SK-N-MC (cell line): ENCODE measurements around the gene MEIKIN.

Source experiments
- DNase-seq: peaks from one replicate; pipeline ENCODE4 v3.0.0-alpha.2; 2011; ENCODE audit warnings: low read depth, low spot score
- H3K27ac ChIP-seq: fragments of 200-600 bp; sonication (generic); 2 replicates; pipeline ENCODE4 v1.5.1; 2016; ENCODE audit warnings: mixed run types
- H3K36me3 ChIP-seq: fragments of 200-600 bp; sonication (generic); 2 replicates; pipeline ENCODE4 v1.6.1; 2017; ENCODE audit warnings: antibody characterized with exemption, low read length, mixed read lengths; ENCODE audit not compliant: insufficient read depth
- H3K4me3 ChIP-seq: fragments of 200-600 bp; sonication (generic); 2 replicates; pipeline ENCODE4 v1.5.1; 2016
- H3K9ac ChIP-seq: fragments of 200-600 bp; sonication (generic); 2 replicates; pipeline ENCODE4 v1.8.0; 2017; ENCODE audit warnings: mixed run types, mixed read lengths; ENCODE audit not compliant: insufficient read length
- H3K9me3 ChIP-seq: fragments of 200-600 bp; sonication (generic); 2 replicates; pipeline ENCODE4 v1.6.1; 2017; ENCODE audit warnings: low read depth, mild to moderate bottlenecking, antibody characterized with exemption, low read length, moderate library complexity, mixed read lengths
- EZH2 ChIP-seq: fragments of 200-600 bp; sonication (generic); IDR thresholded peaks from one replicate; pipeline ENCODE4 v1.6.1; 2017; ENCODE audit warnings: antibody characterized with exemption
- FOXP2 ChIP-seq: optimal IDR thresholded peaks from 2 replicates; pipeline ENCODE3; 2011; ENCODE audit warnings: mild to moderate bottlenecking, moderate library complexity; ENCODE audit not compliant: insufficient read depth; ENCODE audit errors: extremely low read length, control extremely low read depth
- POLR2AphosphoS5 ChIP-seq: IDR thresholded peaks from 2 replicates; pipeline ENCODE4 v1.6.1; 2012; ENCODE audit warnings: mild to moderate bottlenecking, low read depth, low read length, borderline replicate concordance

Gene MEIKIN

GRCh38 chr5:131814990-131815389 is 130.5 kb downstream of the MEIKIN start:
- Histone ChIP-seq H3K4me3 (no peak overlapping the region), H3K36me3 (no peaks in the 10 kb centered on the region), H3K27ac (no peak overlapping the region), H3K9me3 (no peaks in the 10 kb centered on the region), H3K9ac (no peak overlapping the region)
- DNase-seq: no peak
- TF ChIP-seq POLR2AphosphoS5: no peak
- TF ChIP-seq FOXP2: no peak
- no peak for TF ChIP-seq EZH2

- Histone ChIP-seq H3K27ac (no peak overlapping the region), H3K9me3 (no peaks in the 10 kb centered on the region), H3K9ac (no peak overlapping the region), H3K4me3 (no peak overlapping the region), H3K36me3 (no peaks in the 10 kb centered on the region)
- no peak for DNase-seq
- no peak for TF ChIP-seq POLR2AphosphoS5
- TF ChIP-seq EZH2: no peak
- TF ChIP-seq FOXP2: no peak
Measured at GRCh38 chr5:131812371-131813160, 132.9 kb downstream of the MEIKIN start.

- no peaks in the 10 kb centered on the region for H3K36me3 ChIP-seq
- H3K9me3 ChIP-seq: no peaks in the 10 kb centered on the region
- H3K9ac ChIP-seq: no peak overlapping the region
- no peak overlapping the region for H3K4me3 ChIP-seq
- TF ChIP-seq EZH2 (no peak), POLR2AphosphoS5 (no peak), FOXP2 (no peak)
- DNase-seq: no peak
- H3K27ac ChIP-seq: no peak overlapping the region
Measured at GRCh38 chr5:131810510-131811249, 134.8 kb downstream of the MEIKIN start.

- no peaks in the 10 kb centered on the region for H3K9me3 ChIP-seq
Measured at GRCh38 chr5:131796793-131797693, 148.4 kb downstream of the MEIKIN start, which contains the start of gene FNIP1. TSS of gene FNIP1 (minus strand) at chr5:131797017. CDS start at chr5:131796921, 96 bp downstream.

GRCh38 chr5:131795879-131796792 is 149.3 kb downstream of the MEIKIN start:
- DNase-seq: no peak
- no peaks in the 10 kb centered on the region for H3K36me3 ChIP-seq
- peak overlapping the region; percentile 74; the same call in 1 of the 2 replicates for H3K27ac ChIP-seq
- H3K9me3 ChIP-seq: no peaks in the 10 kb centered on the region
- peak overlapping the region; percentile 95 for H3K9ac ChIP-seq
- peak overlapping the region; percentile 90 for H3K4me3 ChIP-seq
- TF ChIP-seq POLR2AphosphoS5 (no peak), EZH2 (no peak), FOXP2 (no peak)

More at GRCh38 chr5:131796793-131797693, 148.4 kb downstream of the MEIKIN start, which contains the start of gene FNIP1:
- Histone ChIP-seq H3K4me3 (peak within 1 kb of the TSS; percentile 90), H3K36me3 (no peaks in the 10 kb centered on the region), H3K27ac (peak within 1 kb of the TSS; percentile 74; the same call in 1 of the 2 replicates), H3K9ac (peak within 1 kb of the TSS; percentile 95)
- peak; percentile 39 for DNase-seq
- TF ChIP-seq EZH2 (no peak), POLR2AphosphoS5 (peak; percentile 92), FOXP2 (no peak)

DNA sequence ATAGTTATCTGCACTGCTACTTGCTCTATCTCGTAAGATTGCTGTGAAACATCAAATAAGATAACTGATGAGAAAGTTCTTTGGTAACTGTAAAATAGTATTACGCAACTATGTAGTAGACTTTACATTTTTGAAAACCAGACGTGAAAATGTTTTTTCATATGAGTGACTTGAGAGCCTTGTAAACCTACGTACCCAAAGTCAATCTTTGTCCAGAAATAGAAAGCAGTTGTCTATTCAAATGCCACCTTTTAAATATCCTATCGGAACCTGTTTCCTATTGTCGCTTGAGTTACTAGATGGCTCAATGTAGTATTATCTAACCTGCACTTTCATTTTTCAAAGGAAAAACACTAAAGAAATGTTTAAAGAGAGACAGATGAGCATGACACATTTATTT is 150.2 kb downstream of the MEIKIN start:
- Histone ChIP-seq H3K4me3 (peak overlapping the region; percentile 90), H3K36me3 (no peaks in the 10 kb centered on the region), H3K9me3 (no peaks in the 10 kb centered on the region), H3K27ac (no peak overlapping the region), H3K9ac (peak overlapping the region; percentile 95)
- DNase-seq: no peak
- TF ChIP-seq FOXP2 (no peak), EZH2 (no peak), POLR2AphosphoS5 (no peak)

DNA sequence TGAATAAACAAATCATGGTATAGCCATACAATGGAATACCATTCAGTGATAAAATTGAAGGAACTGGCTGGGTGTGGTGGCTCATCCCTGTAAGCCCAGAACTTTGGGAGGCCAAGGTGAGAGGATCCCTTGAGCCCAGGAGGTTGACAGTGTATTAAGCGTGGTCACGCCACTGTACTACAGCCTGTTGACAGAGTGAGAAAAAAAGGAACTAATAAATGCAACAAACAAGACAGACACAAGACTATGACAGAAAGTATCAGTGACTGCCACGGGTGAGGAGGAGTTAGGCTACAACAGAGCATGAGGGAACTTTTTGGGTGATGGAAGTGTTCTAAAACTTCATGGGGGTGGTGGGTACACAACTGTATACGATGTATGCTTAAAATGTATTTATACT is 150.9 kb downstream of the MEIKIN start:
- Histone ChIP-seq H3K27ac (no peak overlapping the region), H3K9me3 (no peaks in the 10 kb centered on the region), H3K9ac (no peak overlapping the region), H3K36me3 (no peaks in the 10 kb centered on the region), H3K4me3 (no peak overlapping the region)
- no peak for DNase-seq
- TF ChIP-seq FOXP2: no peak
- no peak for TF ChIP-seq EZH2
- no peak for TF ChIP-seq POLR2AphosphoS5
